Cardiac fibroblast (primary cell): Measurements from ENCODE around the gene B3GALT6.

ENCODE experiments used
- DNase-seq, 2 donors: peaks; one replicate each; pipeline versions ENCODE4 v3.0.0 to v3.0.0-alpha.2; 2010; ENCODE audit warnings: low read depth in 2 of 2
- H3K4me3 ChIP-seq, 2 donors: replicated peaks in 1 of 2; 1 replicate in 1 of 2; 2 replicates in 1 of 2; pipeline ENCODE4 v1.5.1; 2011; ENCODE audit warnings: low read depth in 2 of 2, low read length in 2 of 2, mild to moderate bottlenecking in 2 of 2, moderate library complexity in 1 of 2
- TF ChIP-seq, protein P1 (sequence below): IDR thresholded peaks from one replicate; pipeline ENCODE4 v1.5.1; 2011; ENCODE audit warnings: low read depth, mild to moderate bottlenecking, low read length, inconsistent platforms

The B3GALT6 gene

DNA sequence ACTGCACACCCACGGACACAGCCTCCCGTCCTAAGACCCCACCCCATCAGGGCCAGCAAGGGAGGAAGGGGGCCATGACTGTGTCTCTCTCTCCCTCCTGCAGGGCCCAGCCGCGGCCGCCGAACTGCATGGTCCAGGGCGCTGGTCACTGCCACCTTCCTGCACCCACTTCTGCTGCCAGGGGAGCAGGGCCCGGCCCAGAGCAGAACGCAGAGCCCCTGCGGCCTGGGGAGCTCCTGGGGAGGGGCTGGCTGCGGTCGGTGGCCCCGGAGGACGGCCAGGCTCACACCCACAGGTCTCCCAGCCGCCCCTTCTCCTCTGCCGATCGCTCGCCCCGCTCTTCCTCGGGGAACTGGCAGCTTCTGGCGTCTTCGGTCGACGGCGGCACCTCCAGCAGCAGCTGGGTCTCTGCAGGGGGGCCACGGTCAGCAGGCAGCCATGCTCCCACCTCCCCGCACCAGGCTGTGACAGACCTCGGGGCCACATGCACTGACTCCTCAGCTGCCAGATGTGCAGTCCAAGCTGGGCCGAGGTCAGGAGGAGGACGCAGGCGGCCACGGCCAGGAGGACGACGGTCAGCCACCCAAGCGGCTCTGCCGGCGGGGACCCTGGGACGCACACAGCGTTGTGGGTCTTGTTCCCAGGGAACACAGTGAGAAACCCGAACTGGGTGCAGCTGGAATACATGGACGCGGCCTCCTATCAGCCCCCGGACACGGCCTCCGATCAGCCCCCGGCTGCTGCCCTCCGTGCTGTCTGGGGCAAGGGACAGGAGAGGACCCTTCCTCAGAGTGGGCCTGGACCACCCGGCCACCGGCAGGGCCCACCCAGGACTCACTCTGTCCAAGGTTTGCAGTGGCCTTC, 28.2 kb upstream of the B3GALT6 start:
- DNase-seq: no peak

DNA sequence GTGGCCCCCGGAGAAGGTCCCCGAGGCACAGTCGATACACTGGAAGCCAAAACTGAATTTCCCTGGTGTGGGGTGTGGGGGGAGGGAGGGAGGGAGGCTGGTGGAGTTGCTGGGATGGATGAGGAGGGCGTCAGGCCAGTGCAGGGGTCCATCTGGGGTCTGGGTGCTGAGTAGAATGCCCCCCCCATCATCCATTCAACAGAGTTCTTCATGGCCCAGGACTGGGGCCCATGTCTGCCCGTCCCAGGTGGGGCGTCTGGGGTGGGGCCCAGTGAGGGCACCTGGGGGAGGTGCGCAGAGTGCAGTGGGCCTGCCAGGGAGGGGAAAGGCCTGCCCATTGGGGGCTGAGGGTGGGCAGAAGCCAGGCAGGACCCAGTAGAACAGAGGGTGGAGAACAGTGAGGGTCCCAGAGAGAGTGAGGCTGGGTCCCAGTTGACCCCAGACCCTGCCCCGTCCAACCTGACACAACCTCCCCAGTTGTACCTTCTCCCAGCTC, 27.6 kb upstream of the B3GALT6 start:
- TF ChIP-seq, protein P1, sequence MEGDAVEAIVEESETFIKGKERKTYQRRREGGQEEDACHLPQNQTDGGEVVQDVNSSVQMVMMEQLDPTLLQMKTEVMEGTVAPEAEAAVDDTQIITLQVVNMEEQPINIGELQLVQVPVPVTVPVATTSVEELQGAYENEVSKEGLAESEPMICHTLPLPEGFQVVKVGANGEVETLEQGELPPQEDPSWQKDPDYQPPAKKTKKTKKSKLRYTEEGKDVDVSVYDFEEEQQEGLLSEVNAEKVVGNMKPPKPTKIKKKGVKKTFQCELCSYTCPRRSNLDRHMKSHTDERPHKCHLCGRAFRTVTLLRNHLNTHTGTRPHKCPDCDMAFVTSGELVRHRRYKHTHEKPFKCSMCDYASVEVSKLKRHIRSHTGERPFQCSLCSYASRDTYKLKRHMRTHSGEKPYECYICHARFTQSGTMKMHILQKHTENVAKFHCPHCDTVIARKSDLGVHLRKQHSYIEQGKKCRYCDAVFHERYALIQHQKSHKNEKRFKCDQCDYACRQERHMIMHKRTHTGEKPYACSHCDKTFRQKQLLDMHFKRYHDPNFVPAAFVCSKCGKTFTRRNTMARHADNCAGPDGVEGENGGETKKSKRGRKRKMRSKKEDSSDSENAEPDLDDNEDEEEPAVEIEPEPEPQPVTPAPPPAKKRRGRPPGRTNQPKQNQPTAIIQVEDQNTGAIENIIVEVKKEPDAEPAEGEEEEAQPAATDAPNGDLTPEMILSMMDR: no peak
- H3K4me3 ChIP-seq: no peak overlapping the region
- DNase-seq: no peak

More for the DNA sequence above, 28.2 kb upstream of the B3GALT6 start:
- TF ChIP-seq, protein P1: no peak
- no peak overlapping the region for H3K4me3 ChIP-seq

DNA sequence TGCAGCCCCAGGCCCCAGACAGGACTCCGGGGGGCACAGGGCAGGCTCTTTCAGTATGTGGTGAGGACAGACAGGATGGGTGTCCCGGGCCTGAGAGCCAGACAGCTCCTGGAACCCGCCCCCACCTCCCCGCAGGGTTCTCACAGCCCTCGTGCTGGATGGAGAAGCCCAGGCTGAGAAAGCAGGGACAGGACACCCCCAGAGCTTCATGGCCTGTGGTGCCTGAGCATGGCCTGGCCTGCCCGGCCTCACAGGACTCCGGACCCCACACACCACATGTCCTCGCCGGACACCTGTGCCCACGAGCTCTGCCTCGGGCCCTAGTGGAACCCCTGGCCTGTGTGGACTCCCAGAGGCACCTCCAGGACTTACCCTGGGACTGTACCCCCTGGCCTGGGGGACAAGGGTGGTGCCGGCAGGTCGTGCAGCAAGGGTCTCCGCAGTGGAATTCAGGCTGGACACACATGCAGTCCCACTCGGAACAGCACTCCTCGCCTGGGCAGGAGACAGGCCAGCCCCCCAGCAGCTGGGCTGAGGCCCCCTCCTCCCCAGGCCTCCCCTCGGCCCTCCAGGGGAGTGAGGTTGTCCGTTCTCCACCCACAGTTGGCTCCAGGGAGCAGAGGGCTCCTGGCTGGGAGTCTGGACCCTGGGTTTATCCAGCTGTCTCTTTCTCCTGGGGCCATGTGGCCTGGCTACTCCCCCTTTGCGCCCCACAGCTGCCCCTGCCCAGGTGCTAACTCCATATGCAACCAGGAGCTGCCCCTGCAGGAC, 26.9 kb upstream of the B3GALT6 start:
- TF ChIP-seq, protein P1: no peak
- no peak overlapping the region for H3K4me3 ChIP-seq
- no peak for DNase-seq

DNA sequence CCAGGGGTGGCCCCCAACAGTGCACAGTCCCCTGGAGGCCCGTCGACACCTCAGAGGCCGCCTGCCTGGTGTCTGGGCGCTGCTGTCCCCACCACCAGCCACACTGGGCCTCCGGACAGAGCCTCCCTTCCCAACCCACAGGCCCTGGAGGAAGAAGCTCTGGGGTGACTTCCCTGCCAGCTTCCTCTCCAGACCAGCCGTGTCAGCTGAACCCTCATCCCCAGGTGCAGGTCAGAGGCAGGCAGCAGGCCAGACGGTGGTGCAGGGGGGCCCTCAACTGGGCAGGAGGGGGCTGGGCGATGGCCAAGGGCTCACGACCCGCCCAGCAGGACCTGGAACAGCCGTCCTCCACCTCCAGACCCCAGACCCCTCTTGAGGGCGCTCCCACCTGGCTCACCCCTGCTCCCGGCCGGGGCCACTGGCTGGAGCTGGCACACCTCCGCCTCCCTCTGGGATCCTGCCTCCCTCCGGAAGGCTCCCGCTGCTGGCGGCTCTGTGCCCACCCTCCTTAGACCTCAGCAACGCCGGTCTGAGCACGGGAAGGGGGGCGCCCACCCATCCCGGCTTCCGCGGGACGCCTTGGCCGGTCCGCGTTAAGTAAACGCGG, 26.2 kb upstream of the B3GALT6 start:
- H3K4me3 ChIP-seq: no peak overlapping the region
- no peak for DNase-seq

DNA sequence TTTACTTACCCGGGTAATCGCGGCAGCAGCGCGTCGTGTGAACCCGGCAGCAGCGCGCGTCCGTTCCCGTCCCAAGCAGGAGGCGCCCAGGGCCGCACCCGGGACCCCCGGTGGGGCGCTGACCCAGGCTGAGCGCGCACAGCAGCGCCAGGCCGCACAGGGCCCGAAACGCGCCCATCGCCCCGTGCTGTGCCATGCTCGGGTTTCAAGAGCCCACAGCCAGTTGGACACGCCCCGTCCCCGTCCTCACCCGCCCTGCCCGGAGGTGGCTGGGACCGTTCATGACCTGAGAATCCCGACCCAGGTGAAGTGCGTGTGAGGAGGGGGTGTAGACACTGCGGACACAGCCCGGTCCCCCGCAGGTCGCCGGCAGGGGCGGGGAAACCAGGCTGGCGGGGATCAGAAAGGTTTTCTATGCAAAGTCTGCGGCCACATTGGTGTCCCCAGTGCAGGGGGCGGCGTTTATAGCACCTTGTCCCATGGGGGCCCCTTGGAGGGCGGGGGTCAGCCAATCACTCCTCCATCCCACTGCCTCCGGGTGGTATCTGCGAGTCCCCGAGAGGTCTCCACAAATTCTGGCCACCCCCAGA, 25.6 kb upstream of the B3GALT6 start, which contains the start of gene TNFRSF18:
Gene TNFRSF18, minus strand, starts transcription at position 217 of the 590 bp plus-strand sequence. Its CDS starts 21 bp downstream, at position 196.
- DNase-seq: no peak
- H3K4me3 ChIP-seq: no peak within 1 kb of the TSS
- TF ChIP-seq, protein P1: no peak

More for the DNA sequence above, 26.2 kb upstream of the B3GALT6 start:
- TF ChIP-seq, protein P1: no peak

DNA sequence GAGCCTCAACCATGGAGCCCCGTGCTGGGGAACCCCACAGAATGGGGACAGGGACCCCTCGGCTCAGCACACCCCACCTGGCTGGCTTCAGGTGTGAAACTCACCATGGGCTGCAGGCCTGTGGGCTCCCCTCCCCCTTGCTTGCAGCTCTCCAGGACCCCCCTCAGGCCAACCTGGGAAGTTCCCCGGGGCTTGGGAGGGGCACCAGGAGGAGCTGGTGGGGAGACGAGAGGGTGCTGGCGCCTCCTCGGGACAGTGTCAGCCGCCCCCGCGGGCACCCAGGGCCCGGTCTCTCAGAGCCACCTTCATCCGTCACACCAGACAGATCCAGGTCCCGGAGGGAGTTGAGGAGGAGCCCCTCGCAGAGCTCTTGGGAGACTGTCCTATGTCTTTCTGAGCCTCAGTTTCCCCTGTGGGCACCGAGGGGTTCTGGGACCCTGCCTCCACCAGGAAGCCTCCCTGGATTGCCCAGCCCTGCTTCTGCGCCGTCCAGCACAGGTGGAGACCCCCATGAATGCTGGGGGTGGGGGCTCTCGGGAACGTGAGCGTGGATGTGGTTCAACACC, 25.0 kb upstream of the B3GALT6 start:
- DNase-seq: no peak
- no peak overlapping the region for H3K4me3 ChIP-seq
- TF ChIP-seq, protein P1: no peak
